AG04449 (cell line): ENCODE data around the gene PLEKHN1.
"Not testable (repeated sequence)": the region's sequence is repeated elsewhere in the genome, so short reads cannot be mapped to it uniquely, and the experiment has no call there.

Experiments used
- CTCF ChIA-PET: fragments of 350-600 bp; formaldehyde crosslinking; extraction: SDS; loops from one replicate; lab custom pipeline; 2021; ENCODE audit warnings: antibody characterized with exemption; lab: Yijun Ruan, JAX
- POLR2A ChIA-PET: fragments of 400-600, 350-600 bp; formaldehyde crosslinking; extraction: SDS; loops from one replicate; lab custom pipeline; 2020; ENCODE audit warnings: antibody characterized with exemption, inconsistent platforms; lab: Yijun Ruan, JAX
- DNase-seq: peaks from one replicate; pipeline ENCODE4 v3.0.0-alpha.2; 2010; ENCODE audit warnings: low read depth, low spot score
- H3K4me3 ChIP-seq: 2 replicates; pipeline ENCODE4 v1.5.1; 2011; ENCODE audit warnings: low read depth, mild to moderate bottlenecking, control low read depth, low read length
- TF ChIP-seq, protein P1 (sequence below): IDR thresholded peaks from one replicate; pipeline ENCODE4 v1.5.1; 2011; ENCODE audit warnings: mild to moderate bottlenecking, moderate library complexity, low read length, control low read depth, inconsistent platforms; ENCODE audit not compliant: insufficient read depth; ENCODE audit errors: missing control alignments

PLEKHN1 gene

GRCh38 chr1:1006305-1007159, 40.2 kb downstream of the PLEKHN1 start:
- POLR2A ChIA-PET = no interaction called here
- CTCF ChIA-PET = interaction anchor here (0.9 to 8.5 kb wide), 2 partner anchors 10 to 102 kb away, joined by 4 to 111 read pairs; partner anchors contain the start of gene ISG15
- H3K4me3 ChIP-seq = no peak overlapping the region
- DNase-seq = no peak
- TF ChIP-seq, protein P1, sequence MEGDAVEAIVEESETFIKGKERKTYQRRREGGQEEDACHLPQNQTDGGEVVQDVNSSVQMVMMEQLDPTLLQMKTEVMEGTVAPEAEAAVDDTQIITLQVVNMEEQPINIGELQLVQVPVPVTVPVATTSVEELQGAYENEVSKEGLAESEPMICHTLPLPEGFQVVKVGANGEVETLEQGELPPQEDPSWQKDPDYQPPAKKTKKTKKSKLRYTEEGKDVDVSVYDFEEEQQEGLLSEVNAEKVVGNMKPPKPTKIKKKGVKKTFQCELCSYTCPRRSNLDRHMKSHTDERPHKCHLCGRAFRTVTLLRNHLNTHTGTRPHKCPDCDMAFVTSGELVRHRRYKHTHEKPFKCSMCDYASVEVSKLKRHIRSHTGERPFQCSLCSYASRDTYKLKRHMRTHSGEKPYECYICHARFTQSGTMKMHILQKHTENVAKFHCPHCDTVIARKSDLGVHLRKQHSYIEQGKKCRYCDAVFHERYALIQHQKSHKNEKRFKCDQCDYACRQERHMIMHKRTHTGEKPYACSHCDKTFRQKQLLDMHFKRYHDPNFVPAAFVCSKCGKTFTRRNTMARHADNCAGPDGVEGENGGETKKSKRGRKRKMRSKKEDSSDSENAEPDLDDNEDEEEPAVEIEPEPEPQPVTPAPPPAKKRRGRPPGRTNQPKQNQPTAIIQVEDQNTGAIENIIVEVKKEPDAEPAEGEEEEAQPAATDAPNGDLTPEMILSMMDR = no peak

GRCh38 chr1:1010131-1010530, 43.8 kb downstream of the PLEKHN1 start:
- DNase-seq, H3K4me3 ChIP-seq, POLR2A ChIA-PET: not testable (repeated sequence)
- CTCF ChIA-PET = interaction anchor here (0.7 to 1.4 kb wide), 4 partner anchors 8 to 26 kb away, joined by 3 to 5 read pairs (median 4); no protein-coding TSS in a partner anchor

GRCh38 chr1:1011396-1011949, 45.2 kb downstream of the PLEKHN1 start:
- CTCF ChIA-PET = interaction anchor here (1.4 kb wide), 1 partner anchor 10 kb away, joined by 4 read pairs; no protein-coding TSS in a partner anchor
- POLR2A ChIA-PET = no interaction called here
- H3K4me3 ChIP-seq = no peak overlapping the region
- TF ChIP-seq, protein P1 = no peak
- DNase-seq = no peak

DNA sequence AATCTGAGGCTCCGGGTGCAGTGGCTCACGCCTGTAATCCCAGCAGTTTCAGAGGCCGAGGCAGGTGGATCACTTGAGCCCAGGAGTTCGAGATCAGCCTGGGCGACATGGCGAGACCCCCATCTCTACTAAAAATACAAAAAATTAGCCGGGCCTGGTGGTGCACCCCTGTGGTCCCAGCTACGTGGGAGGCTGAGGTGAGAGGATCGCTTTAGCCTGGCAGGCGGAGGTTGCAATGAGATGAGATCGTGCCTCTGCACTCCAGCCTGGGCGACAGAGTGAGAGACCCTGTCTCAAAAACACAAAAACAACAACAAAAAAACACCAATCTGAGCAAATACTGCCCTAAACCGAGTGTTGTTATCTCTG, 46.4 kb downstream of the PLEKHN1 start:
- ChIA-PET CTCF (interaction anchor here (1.0 to 7.7 kb wide), 4 partner anchors 8 to 108 kb away, joined by 3 to 111 read pairs (median 5); partner anchors contain the start of gene PERM1), POLR2A (interaction anchor here (0.6 to 1.9 kb wide), 3 partner anchors 11 to 25 kb away, joined by 3 to 9 read pairs (median 5); partner anchors contain the start of gene HES4)
- not testable (repeated sequence) for DNase-seq
- peak overlapping the region; percentile 69 for H3K4me3 ChIP-seq

DNA sequence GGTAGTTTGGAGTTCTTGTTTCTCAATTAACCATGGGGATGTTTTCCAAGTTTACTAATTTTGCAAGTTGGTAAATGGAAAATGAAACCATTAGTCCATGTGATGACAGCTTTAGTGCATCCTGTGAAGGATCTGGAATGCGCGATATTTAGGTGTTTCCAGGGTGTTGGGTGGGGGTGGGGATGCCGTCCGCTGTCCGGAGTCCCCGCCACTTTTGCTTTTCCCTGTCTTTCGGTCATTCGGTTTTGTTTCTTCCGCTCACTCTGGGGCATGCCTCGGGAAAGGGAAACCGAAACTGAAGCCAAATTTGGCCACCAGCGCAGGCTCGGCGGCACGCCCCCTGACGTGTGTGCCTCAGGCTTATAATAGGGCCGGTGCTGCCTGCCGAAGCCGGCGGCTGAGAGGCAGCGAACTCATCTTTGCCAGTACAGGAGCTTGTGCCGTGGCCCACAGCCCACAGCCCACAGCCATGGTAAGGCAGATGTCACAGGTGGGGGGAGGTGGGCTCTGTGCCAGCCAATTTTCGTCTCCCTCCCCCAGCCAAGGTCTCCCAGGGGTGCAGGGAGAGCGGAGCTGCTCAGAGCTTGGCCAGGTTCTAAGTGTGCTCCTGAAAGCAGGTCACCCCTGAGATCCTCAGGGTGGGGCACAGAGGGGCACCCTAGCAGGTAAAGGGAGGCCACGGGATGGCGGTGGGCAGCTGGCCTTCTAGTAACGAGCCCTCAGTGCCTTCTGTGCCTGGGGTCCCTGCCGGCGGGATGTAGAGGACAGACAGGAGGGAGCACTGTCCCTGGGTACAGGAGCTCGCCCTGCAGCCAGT, 47.0 kb downstream of the PLEKHN1 start, which contains the start of gene ISG15:
Gene ISG15, plus strand, starts transcription at position 393 of the 817 bp plus-strand sequence. Its CDS starts 77 bp downstream, at position 470.
- CTCF ChIA-PET = interaction anchor here (1.0 to 7.7 kb wide), 8 partner anchors 8 to 109 kb away, joined by 3 to 111 read pairs (median 5); partner anchors contain the start of gene PERM1
- POLR2A ChIA-PET = interaction anchor here (0.6 to 1.9 kb wide), 3 partner anchors 12 to 25 kb away, joined by 3 to 9 read pairs (median 5); partner anchors contain the start of gene HES4
- TF ChIP-seq, protein P1 = no peak
- peak within 1 kb of the TSS; percentile 69 for H3K4me3 ChIP-seq
- DNase-seq = peak; percentile 51

DNA sequence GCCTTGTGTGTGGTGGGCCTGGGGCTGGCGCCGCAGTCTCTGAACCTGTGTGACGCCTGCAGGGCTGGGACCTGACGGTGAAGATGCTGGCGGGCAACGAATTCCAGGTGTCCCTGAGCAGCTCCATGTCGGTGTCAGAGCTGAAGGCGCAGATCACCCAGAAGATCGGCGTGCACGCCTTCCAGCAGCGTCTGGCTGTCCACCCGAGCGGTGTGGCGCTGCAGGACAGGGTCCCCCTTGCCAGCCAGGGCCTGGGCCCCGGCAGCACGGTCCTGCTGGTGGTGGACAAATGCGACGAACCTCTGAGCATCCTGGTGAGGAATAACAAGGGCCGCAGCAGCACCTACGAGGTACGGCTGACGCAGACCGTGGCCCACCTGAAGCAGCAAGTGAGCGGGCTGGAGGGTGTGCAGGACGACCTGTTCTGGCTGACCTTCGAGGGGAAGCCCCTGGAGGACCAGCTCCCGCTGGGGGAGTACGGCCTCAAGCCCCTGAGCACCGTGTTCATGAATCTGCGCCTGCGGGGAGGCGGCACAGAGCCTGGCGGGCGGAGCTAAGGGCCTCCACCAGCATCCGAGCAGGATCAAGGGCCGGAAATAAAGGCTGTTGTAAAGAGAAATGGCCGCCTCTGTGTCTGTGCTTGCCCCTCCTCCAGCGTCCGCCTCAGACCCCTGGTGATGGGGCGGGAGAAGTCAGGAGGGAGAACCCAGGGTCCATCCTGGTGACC, 47.8 kb downstream of the PLEKHN1 start:
- ChIA-PET CTCF (interaction anchor here (1.0 to 7.7 kb wide), 9 partner anchors 9 to 109 kb away, joined by 3 to 111 read pairs (median 5); partner anchors contain the start of gene PERM1), POLR2A (interaction anchor here (1.6 to 1.9 kb wide), 2 partner anchors 13 to 14 kb away, joined by 3 to 9 read pairs; partner anchors contain the start of gene HES4)
- H3K4me3 ChIP-seq = peak overlapping the region; percentile 69
- DNase-seq = no peak
- TF ChIP-seq, protein P1 = no peak
